ENCODE results near the gene CRKL. TPM values are rescaled to one million over a fixed set of nuclear protein-coding genes. Genes with fewer than 3 reads are reported as not detected.

Gene CRKL, protein sequence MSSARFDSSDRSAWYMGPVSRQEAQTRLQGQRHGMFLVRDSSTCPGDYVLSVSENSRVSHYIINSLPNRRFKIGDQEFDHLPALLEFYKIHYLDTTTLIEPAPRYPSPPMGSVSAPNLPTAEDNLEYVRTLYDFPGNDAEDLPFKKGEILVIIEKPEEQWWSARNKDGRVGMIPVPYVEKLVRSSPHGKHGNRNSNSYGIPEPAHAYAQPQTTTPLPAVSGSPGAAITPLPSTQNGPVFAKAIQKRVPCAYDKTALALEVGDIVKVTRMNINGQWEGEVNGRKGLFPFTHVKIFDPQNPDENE
- total RNA-seq (2022), result 76.0 and 82.7 TPM in 2 replicates
- Bru-seq, nascent RNA, result percentile 86 among the genes with signal in this experiment
- percentile 97 among the genes with signal in this experiment for BruChase-seq, experiment 1, labeled RNA remaining after a 2-hour chase
- percentile 92 among the genes with signal in this experiment for BruChase-seq, experiment 2, labeled RNA remaining after a 6-hour chase
- long read RNA-seq, full-length matches to known transcripts, result 76 of 100 reads
- long read RNA-seq, partial matches to known transcripts, result 24 of 100 reads
- long read RNA-seq, other reads (novel, unspliced or antisense), result 0 of 100 reads

DNA sequence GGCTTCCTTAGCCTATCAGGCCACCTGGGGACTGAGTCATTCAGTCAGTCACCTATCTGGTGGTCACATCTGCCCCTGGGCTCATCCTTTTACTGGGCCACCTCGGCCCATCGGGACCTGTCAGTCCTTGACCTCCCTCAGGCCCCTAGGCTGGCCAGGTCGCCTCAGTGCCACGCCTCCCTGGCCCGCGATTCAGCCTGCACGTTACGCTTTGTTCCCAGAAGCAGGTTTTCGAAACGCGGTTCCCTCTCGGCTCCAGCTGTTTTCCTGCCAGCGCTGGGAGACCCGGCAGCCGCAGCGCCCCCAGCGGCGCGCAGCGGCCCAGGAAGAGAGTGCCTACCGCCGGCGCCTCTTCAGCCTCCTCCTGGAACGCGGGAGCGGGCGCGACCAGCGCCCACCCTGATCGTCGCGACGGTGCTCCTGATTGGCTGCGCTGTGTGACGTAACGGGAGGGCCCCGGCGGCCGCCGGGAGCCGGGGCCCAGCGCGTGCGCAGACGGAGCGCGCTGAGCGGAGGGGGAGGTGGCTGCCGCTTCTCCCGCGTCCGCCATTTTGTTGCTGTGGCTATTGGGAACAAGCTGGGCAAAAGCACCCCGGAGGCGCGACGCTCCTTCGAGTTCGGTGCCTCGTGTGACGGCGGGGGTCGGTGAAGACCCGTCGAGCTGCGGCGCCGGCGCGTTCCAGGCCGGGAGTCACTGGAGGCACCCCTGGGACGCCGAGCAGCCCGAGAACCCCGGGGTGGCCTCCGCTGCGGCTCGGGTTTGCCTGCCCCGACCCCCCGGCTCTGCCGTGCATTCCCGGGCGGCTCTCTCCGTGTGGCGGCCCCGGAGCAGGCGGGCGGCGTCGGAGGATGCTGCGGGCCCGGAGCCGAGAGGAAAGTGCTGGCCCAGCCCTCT lies at the start of gene CRKL:
Gene CRKL, plus strand, starts transcription at position 492 of the 895 bp plus-strand sequence. CDS start 528 bp downstream, outside the sequence.
- peak within 1 kb of the TSS; percentile 82 for H3K4me3 Mint-ChIP-seq (ENCODE audit: unreplicated experiment)
- H3K4me3 ChIP-seq (ENCODE audit: low read depth, low read length), result peak within 1 kb of the TSS; percentile 87
- POLR2A ChIA-PET, result interaction anchor here (0.6 to 1.3 kb wide), 4 partner anchors 34 to 81 kb away, joined by 3 to 10 read pairs (median 4); partner anchors contain the start of gene LZTR1
- peak; percentile 96 to 97 for DNase-seq
- H3K27me3 Mint-ChIP-seq (ENCODE audit: insufficient read depth, unreplicated experiment), result no peaks in the 10 kb centered on the region
- TF ChIP-seq, protein P1, sequence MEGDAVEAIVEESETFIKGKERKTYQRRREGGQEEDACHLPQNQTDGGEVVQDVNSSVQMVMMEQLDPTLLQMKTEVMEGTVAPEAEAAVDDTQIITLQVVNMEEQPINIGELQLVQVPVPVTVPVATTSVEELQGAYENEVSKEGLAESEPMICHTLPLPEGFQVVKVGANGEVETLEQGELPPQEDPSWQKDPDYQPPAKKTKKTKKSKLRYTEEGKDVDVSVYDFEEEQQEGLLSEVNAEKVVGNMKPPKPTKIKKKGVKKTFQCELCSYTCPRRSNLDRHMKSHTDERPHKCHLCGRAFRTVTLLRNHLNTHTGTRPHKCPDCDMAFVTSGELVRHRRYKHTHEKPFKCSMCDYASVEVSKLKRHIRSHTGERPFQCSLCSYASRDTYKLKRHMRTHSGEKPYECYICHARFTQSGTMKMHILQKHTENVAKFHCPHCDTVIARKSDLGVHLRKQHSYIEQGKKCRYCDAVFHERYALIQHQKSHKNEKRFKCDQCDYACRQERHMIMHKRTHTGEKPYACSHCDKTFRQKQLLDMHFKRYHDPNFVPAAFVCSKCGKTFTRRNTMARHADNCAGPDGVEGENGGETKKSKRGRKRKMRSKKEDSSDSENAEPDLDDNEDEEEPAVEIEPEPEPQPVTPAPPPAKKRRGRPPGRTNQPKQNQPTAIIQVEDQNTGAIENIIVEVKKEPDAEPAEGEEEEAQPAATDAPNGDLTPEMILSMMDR (IDR thresholded peaks at IDR 0.05; ENCODE audit: insufficient read depth in 1 of 2, low read depth in 1 of 2, low read length in 1 of 2, severe bottlenecking in 1 of 2, unreplicated experiment in 1 of 2), result peak; percentile 81 to 96
- CTCF ChIA-PET, result interaction anchor here (0.6 to 2.7 kb wide), 15 partner anchors 9 to 705 kb away, joined by 3 to 36 read pairs (median 4); partner anchors contain the start of gene LZTR1
- intact Hi-C loops (cut with micrococcal nuclease; ENCODE audit: unreplicated experiment), result loop anchor here (1.0 to 2.0 kb wide), 2 partner anchors 32 to 40 kb away; no protein-coding TSS in a partner anchor
- no peaks in the 10 kb centered on the region for H3K36me3 ChIP-seq (ENCODE audit: control insufficient read depth, insufficient read depth, low read length)
- peak within 1 kb of the TSS; percentile 82 for H3K27ac Mint-ChIP-seq (ENCODE audit: unreplicated experiment)
- TSS peak; percentile 81 for BruUV-seq (replicated peaks)
- H3K36me3 Mint-ChIP-seq (ENCODE audit: insufficient read depth, unreplicated experiment), result peaks cover 34% of the 10 kb centered on the region
- H3K9me3 ChIP-seq, result no peaks in the 10 kb centered on the region; the same call in 1 of the 2 replicates
- H3K4me1 Mint-ChIP-seq (ENCODE audit: low read depth, unreplicated experiment), result peaks cover 32% of the 10 kb centered on the region
- H3K9me3 Mint-ChIP-seq (ENCODE audit: unreplicated experiment), result no peaks in the 10 kb centered on the region
- peaks cover 24% of the 10 kb centered on the region for H3K4me1 ChIP-seq
- no peaks in the 10 kb centered on the region for H3K27me3 ChIP-seq (replicated peaks; ENCODE audit: control insufficient read depth, insufficient read depth, low read length)

DNA sequence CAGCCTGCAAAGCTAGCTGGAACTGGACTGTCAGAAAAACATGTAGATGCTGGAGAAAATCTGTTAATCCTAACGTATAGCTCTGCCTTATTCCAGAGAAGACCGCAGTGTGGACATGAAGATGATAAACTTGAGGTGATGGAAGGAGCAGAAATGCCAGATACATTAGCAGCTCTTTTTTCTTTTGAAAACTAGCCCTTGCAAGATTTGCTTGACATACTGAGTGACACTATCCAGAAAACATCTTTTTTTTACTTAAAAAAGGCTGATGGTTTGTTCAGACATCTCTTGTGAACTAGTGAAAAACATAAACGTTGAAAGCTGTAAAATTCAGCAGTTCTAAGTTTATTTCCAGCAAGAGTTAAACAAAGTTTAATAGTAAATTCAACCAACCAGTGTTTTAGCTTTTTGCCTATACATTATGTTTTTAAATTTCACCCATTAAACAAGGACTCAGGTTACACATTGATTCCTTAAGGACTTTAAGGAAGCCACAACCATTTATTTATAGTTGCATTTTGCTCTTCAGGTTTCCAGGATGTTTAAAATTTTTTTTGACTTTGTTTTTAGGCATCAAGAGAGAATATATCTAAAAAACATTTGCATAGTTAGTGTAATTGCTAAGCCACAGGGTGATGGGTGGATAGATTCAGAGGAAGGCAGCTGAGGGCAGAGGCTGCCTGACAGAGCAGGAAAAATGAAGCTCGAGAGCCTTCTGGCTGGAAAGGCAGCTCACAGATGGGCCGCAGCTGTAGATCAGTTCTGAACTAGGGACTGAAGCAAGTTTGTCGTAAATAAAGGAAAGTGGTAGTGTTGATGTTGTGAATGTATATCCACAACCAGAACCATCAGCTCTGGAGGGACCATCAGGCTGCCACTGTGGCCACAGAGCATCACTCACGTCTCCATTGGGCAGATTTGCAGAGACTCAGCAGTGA lies 48.9 kb upstream of the CRKL start:
- H3K4me3 ChIP-seq (ENCODE audit: low read depth, low read length), result no peak overlapping the region
- CTCF ChIA-PET, result interaction anchor here (0.5 to 3.9 kb wide), 3 partner anchors 17 to 104 kb away, joined by 5 to 22 read pairs (median 8); no protein-coding TSS in a partner anchor
- H3K27me3 ChIP-seq (replicated peaks; ENCODE audit: control insufficient read depth, insufficient read depth, low read length), result no peaks in the 10 kb centered on the region
- no peaks in the 10 kb centered on the region; the same call in 1 of the 2 replicates for H3K36me3 ChIP-seq (ENCODE audit: control insufficient read depth, insufficient read depth, low read length)
- Mint-ChIP-seq H3K9me3 (ENCODE audit: unreplicated experiment) (no peaks in the 10 kb centered on the region), H3K27ac (ENCODE audit: unreplicated experiment) (peak overlapping the region; percentile 69), H3K4me3 (ENCODE audit: unreplicated experiment) (no peak overlapping the region), H3K4me1 (ENCODE audit: low read depth, unreplicated experiment) (peaks cover 23% of the 10 kb centered on the region), H3K27me3 (ENCODE audit: insufficient read depth, unreplicated experiment) (no peaks in the 10 kb centered on the region), H3K36me3 (ENCODE audit: insufficient read depth, unreplicated experiment) (peaks cover 25% of the 10 kb centered on the region)
- POLR2A ChIA-PET, result interaction anchor here (0.5 to 0.6 kb wide), 2 partner anchors 12 to 373 kb away, joined by 4 read pairs; partner anchors contain the start of gene KLHL22
- intact Hi-C loops (cut with micrococcal nuclease; ENCODE audit: unreplicated experiment), result no loop called here
- H3K4me1 ChIP-seq, result peaks cover 29% of the 10 kb centered on the region
- DNase-seq, result no peak
- TF ChIP-seq, protein P1 (IDR thresholded peaks at IDR 0.05; ENCODE audit: insufficient read depth in 1 of 2, low read depth in 1 of 2, low read length in 1 of 2, severe bottlenecking in 1 of 2, unreplicated experiment in 1 of 2), result no peak
- no TSS peak for BruUV-seq (replicated peaks)
- H3K9me3 ChIP-seq, result no peaks in the 10 kb centered on the region
